GM21367 (cell line): Measurements from ENCODE around the gene FZD4.

Experiments used
- ATAC-seq: cut with Tn5 transposase; IDR thresholded peaks from one replicate; pipeline ENCODE4 v1.9.1; 2021; ENCODE audit not compliant: unreplicated experiment

FZD4 gene

GRCh38 chr11:86914865-86915519, 40.2 kb downstream of the FZD4 start:
- no peak for ATAC-seq

DNA sequence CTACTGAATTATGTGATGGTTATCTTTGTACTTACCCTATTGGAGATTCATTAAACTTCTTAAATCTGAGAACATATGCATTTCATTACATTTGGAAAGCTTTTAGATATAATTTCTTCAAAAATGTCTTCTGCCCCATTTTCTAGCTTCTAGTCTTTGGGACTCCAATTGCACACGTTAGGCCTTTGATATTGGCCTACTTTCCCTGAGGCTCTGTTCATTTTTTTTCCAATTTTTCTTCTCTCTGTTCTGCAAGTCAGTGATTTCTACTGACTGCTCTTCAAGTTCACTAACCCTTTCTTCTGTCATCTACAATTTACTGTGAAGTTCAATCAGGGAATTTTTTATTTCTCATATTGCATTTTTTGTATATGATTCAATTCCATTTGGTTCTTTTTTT, 43.0 kb downstream of the FZD4 start:
- no peak for ATAC-seq

DNA sequence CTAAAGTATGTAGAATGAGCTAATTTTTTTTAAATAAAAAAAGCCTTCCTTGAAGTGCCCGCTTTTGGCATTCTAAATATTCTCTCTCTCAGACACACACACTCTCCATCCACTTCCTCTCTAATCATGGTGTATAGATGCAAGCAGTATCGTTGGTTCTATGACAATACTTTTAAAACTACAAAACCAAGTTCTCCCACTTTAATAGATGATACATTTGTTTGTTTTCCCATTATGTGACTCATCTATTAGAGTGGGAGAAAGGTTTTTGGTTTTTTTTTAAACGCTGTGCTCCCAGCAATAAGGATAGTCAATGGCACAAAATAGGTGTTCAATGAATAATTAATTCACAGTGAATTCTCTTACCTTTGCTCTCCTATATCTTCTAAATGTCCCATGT, 44.6 kb downstream of the FZD4 start:
- ATAC-seq, result no peak

DNA sequence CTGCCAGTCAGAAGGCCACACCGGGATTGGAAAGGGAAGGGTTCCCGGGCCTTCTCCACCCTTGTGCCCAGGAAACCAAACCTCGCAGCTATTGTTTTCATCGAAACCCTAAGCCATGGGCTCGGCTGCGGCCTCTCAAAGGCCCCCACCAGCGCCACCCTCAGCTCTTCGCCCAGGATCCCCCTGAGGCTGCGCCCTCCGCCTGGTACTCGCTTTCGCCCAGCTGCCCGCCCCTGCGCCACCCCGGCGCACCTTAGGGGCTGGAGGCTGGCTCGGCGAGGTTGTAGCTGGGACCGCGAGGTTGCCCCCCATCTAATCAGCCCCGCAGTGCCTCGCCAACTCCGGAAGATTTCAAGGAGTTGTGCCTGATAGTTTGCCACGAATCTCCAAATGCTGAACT, 49.0 kb downstream of the FZD4 start:
- ATAC-seq, result no peak

DNA sequence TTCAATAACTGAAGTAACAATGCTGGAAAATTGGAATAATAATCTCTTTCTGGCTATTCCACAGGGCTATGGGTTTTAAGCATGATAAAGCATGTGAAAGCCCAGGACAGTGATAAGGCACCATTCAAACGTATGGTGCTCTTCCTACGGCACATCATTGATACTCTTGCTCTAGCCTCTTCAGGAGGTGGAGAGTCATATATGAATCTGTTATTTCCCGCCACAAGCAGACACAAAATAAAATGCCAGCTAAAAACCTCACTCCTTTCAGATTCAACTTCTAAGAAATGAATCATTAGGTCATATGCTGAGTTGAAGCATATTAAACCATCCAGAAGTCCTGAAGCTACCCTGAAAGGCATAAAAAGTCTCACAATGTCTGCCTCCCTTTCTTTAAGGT, 49.9 kb downstream of the FZD4 start:
- ATAC-seq, result no peak

DNA sequence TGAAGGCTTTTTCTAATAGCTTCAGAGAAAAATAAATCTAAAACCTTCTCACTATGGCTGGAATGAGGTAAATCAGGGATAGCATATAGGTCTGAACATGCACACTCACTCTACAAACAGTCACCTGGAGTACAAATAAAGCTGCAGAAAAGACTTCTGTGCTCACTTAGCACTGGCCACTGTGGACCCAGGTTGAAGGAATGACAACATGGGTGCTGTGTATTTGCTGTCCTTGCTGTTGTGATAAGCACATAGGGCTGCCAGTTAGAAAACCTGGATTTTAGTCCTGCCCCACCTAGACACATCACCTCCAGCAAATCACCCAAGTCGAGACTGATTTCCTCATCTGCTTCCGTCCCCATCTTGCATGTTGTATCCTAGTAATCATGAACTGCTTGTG, 51.2 kb downstream of the FZD4 start:
- no peak for ATAC-seq

DNA sequence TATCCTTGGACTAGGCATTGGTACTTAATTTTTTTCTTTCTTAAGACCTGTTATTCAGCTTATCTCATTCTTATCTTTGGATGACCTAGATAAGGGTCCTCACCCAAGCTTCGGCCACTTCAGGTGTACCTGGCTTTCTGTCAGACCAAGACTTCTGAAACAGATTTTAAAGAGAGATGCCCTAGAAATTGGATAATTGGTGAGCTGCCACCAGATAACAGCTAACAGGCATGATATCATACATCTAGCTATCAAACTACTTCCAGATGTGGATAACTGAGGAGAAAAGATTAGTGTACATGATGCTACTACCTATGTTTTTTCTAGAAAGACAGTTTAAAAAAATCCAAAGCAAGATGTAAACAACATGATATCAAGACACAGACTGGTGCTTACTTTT, 52.9 kb downstream of the FZD4 start:
- no peak for ATAC-seq

- no peak for ATAC-seq
These were observed 53.6 kb downstream of the FZD4 start for GRCh38 chr11:86901599-86901998.

- no peak for ATAC-seq
These were observed 55.0 kb downstream of the FZD4 start for GRCh38 chr11:86900162-86900561.

DNA sequence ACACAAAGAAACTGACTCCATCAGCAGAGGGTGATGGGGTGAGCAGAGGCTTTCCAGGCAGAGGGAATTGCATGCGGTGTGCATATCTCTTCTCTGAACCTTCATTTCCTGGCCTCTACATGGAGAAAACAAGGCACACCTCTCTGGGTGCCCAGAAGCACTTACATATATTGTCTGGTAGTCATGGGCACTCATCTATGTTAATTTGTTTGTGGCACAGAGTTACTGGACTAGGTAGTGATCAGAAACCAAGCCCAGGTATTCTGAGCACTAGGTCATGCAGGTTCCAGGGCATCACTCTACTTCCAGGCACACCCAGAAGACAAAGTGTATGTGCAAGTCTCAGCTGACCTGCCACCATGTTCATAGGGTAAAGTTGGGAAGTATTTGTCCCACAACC, 56.5 kb downstream of the FZD4 start:
- ATAC-seq, result no peak

DNA sequence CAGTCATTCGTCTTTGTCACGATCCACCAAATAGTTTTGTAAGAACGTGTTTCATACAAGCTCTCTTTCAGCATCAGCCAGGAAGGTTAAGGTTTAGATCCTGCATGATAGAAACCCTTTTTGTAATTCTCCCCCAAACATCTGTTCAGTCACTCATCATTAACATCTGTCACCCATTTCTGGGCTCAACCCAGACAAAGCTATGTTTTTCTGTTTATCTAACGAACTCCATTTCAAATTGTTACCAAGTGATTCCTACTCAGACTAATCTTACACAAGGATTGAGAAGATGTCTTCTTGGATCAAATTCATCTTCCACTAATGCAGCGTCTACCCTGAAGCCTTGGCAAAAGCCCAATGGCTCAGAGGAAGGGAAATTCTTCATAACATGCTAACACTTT, 58.8 kb downstream of the FZD4 start:
- ATAC-seq, result no peak
